Inferior parietal cortex (tissue), 1 donor: ENCODE data around the gene SPACA5B.
"Not testable (repeated sequence)": the region's sequence is repeated elsewhere in the genome, so short reads cannot be mapped to it uniquely, and the experiment has no call there.

Experiments
- DNase-seq: peaks from one replicate; pipeline ENCODE4 v3.0.0-alpha.2; 2016; ENCODE audit errors: extremely low spot score

The SPACA5B gene

GRCh38 chrX:48130326-48130725 is at the start of gene SPACA5B:
Gene SPACA5B (plus strand): TSS chrX:48130626. CDS start chrX:48130688, 62 bp downstream.
- not testable (repeated sequence) for DNase-seq

DNA sequence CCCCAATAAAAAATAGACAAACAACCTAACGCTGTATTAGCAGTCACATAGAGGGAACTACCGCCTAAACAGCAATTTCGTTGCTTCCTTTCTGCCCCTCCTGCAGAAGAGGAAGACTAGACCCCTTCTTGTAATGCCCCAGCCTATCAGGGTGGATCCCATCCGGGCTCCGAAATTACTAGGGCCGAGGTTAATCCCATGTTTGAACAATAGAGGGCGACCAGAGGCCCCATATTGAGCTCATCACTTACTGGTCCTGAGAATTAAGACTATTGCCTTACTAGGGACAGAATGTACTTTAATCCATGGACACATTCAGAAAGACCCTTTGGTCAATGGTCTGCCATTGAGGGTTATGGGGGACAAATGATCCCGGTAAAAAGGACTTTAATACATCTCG is 47.2 kb upstream of the SPACA5B start:
- peak; percentile 66 for DNase-seq

DNA sequence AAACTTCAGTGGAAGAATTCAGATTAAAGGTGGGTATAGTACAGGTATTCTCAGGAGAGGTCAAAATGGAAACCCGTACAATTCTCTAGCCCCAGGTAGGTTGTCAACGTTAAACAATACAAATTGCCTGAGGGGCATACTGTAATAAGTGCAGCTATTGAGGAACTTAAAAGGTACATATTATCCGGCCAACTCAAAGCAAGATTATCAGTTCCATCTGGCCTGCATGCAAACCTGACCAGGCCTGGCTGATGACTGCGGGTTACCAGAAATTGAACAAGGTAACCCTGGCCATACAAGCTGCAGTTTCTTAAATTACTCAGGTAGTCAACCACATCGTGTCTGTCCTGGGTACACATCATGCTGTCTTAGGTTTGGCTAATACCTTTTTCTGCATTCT is 46.7 kb upstream of the SPACA5B start:
- no peak for DNase-seq

DNA sequence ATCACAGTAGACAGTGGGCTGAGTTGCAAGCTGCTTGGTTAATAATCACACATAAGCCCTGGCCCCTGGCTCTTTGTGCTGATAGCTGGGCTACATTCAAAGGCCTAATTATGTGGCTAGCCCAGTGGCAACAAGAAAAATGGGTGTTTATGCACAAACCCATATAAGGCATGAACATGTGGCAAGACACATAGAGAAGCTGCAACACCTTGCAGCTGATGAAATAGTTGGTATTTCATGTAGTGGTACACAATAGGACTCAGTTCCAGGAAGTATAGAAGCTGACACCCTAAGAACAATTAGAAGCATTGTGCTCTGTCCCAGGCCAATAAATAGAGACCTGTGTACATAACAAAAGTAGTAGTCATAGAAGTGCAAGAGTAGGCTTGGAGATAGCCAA is 44.3 kb upstream of the SPACA5B start:
- no peak for DNase-seq

GRCh38 chrX:48090123-48090522 is 40.3 kb upstream of the SPACA5B start:
- no peak for DNase-seq

DNA sequence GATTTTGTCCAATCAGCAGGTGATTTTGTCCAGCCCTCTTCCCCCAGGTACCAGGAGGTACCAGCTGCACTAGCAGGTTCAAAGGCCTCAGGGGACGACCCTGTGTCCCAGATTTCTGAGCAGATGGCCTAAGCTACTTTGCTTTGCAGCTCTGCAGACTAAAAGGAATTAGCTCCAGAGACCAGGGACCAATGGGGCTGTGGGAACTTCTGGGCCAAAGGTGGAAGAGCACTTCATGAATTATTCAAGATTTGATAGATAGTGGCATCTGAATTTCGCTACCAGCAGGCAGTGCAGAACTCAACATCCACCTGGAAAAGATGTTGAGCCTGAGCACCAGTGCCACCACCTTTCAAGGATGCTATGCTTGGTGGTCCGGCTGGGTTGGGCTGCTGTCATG is 37.9 kb upstream of the SPACA5B start:
- DNase-seq = not testable (repeated sequence)

DNA sequence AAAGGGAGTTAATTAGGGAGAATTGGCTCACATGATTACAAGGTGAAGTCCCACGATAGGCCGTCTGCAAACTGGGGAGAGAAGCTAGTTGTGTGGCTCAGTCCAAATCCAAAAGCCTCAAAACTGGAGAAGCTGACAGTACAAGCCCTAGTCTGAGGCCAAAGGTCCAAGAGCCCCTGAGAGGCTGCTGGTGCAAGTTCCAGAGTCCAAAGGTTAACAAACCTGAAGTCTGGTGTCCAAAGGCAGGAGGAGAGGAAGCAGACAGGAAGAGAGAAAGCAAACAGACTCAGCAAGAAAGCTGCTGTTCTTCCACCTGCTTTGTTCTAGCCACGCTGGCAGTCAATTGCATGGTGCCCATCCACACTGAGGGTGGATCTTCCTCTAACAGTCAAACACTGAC is 29.0 kb upstream of the SPACA5B start:
- DNase-seq = no peak

GRCh38 chrX:48102874-48103374 is 27.5 kb upstream of the SPACA5B start:
- no peak for DNase-seq

GRCh38 chrX:48107717-48108116 is 22.7 kb upstream of the SPACA5B start:
- DNase-seq = no peak

DNA sequence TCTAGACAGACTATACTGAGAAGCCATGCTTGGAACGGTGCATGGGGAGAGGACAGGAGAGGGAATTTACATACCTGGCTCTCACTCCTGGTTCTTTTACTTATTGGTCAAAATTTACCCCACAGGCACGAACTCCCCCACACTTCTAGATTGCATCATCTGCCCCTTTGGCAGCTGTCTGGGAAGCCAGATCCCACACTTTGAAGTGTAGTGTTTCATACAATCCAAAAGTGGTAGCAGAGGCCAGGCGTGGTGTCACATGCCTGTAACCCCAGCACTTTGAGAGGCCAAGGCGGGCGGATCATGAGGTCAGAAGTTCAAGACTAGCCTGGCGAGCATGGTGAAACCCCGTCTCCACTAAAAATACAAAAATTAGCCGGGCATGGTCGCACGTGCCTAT is 5.1 kb upstream of the SPACA5B start:
- DNase-seq = not testable (repeated sequence)

- not testable (repeated sequence) for DNase-seq
These were observed 1.9 kb downstream of the SPACA5B start for GRCh38 chrX:48132308-48132844.

DNA sequence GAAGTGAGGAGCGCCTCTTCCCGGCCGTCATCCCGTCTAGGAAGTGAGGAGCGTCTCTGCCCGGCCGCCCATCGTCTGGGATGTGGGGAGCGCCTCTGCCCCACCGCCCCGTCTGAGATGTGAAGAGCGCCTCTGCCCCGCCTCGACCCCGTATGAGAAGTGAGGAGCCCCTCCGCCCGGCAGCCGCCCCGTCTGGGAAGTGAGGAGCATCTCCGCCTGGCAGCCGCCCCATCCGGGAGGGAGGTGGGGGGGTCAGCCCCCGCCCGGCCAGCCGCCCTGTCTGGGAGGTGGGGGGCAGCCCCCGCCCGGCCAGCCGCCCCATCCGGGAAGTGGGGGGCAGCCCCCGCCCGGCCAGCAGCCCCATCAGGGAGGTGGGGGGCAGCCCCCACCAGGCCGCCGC is 8.7 kb downstream of the SPACA5B start:
- DNase-seq = not testable (repeated sequence)

DNA sequence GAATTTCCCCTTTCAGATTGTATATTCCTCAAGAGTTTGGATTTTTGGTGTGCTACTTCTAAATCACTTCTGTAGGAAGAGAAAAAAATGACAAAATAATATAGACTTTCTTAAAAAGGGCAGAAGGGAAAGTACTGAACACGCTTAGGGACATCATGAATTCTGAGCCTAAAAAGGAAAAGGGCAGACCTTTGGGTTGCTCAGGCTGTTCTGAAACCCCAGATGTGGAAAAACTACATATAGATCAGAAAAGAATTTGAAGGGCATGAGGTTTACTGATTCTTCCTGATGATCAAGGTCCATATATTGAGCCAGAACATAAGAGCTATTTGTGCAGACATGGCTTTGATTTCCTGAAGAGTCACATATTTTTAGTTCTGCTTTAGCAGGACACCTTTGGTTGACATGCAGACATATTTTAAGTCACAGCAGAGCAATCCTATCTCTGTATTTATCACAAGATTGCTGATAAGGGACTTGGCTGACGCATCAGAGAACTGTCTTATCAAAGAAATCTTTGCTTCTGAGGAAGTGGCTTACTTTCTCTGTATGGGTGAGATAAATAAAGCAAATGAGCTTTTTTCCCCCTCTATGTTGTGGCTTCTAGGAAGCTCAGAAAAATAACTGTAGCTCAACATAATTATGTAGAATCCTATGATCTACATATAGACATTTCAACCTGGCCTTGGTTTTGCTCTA is 11.5 kb downstream of the SPACA5B start:
- DNase-seq = not testable (repeated sequence)

DNA sequence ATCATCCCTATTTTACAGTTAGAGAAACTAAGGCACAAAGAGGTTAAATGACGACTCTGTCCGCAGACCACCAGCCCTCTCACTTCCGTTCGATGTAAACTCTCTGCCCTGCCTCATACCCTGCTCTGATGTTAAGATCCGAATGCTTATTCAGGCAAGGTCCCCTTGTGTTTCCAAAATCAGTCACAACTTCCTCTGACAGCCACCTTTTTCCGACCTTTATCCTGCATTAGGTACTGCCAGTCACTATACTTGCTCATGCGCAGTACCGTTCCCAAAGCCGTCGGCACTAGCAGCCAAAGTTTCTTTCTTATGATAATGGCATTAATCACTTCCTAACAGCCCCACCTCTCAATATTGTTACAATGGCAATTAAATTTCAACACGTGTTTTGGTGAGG is 12.3 kb downstream of the SPACA5B start:
- not testable (repeated sequence) for DNase-seq

DNA sequence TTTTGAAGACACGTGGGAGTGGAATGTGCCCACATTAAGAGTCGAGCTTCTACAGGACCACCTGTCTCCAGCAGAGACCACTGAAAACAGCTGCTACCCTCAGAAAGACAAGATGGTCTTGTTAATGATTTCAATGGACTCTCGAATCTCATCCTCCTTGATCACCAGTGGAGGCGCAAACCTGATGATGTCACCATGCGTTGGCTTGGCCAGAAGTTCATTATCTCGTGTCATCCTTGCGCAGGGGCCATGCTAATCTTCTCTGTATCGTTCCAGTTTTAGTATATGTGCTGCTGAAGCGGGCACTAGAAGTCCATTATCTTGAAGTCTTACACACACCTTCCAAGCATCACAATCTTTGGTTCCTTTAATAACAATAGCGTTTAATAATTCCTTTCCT is 23.3 kb downstream of the SPACA5B start:
- DNase-seq = no peak

- no peak for DNase-seq
These were observed 24.4 kb downstream of the SPACA5B start for GRCh38 chrX:48154796-48155195.

DNA sequence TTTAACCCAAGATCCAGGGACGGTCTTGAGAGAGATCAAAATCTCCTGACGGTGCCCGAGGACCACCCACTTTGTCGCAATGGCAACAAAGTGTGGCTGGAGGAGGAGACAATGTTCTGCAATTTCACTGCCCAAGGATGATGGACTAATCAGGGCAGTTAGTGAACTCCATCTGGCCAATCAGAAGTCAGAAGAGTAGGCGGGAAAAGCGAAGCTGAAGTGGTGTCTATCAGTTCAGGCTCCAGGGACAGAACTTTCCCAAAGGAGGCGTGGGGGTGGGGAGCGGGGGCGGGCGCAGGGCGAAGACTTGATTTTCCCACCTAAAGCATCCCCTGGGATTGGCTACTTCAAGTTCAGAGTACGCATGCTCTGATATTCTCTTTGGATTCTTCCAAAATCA is 25.6 kb downstream of the SPACA5B start:
- DNase-seq = no peak

DNA sequence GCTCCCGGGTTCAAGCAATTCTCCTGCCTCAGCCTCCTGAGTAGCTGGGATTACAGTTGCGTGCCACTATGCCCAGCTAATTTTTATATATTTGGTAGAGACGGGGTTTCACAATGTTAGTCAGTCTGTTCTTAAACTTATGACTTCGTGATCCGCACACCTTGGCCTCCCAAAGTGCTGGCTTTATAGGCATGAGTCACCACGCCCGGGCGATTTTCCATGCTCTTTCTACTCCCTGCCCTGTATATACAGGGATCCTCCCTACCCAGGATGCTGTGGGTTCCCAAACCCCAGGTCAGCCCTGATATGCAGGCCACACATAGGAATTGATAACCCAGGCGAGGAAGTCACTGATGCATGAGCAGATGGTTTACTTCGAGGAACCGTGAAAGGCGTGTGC is 34.8 kb downstream of the SPACA5B start:
- no peak for DNase-seq

DNA sequence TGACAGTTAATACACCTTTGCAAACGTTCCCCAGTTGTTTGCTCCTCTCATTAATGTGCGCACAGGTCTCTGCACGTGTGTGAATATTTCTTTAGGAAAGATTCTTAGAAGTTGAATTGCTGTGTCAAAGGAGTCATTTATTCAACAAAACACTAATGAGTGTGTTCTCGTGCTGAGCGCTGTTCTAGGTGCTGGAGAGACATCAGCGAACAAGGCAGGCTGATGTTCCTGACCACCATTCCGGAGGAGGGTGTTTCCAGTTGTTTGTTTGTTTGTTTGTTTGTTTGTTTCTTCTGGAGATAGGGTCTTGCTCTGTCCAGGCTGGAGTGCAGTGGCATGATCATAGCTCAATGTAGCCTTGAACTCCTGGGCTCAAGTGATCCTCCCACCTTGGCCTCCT is 35.9 kb downstream of the SPACA5B start:
- not testable (repeated sequence) for DNase-seq

- DNase-seq = no peak
These were observed 49.3 kb downstream of the SPACA5B start for GRCh38 chrX:48179691-48180090.

- DNase-seq = no peak
These were observed 50.4 kb downstream of the SPACA5B start for GRCh38 chrX:48180811-48181210.

DNA sequence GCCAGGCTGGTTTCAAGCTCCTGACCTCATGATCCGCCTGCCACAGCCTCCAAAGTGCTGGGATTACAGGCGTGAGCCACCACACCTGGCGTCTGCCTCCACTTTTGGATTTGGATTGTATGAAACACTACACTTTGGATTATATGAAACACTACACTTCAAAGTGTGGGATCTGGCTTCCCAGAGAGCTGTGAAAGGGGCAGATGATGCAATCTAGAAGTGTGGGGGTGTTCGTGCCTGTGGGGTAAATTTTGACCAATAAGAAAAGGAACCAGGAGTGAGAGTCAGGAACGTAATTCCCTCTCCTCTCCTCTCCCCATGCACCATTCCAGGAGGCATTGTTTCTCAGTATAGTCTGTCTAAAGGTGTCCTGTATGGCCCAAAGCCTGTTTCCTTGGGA is 51.5 kb downstream of the SPACA5B start:
- DNase-seq = not testable (repeated sequence)
